Activated naive CD8-positive, alpha-beta T cell (primary cell): Measurements from ENCODE around the gene CES2.

Source experiments
- H3K27ac Mint-ChIP-seq: one replicate; pipeline ENCODE4 v1.8.0; 2021; ENCODE audit warnings: mixed read lengths
- H3K27me3 Mint-ChIP-seq: one replicate; pipeline ENCODE4 v1.8.0; 2021; ENCODE audit warnings: mixed read lengths
- H3K36me3 Mint-ChIP-seq: one replicate; pipeline ENCODE4 v1.8.0; 2021; ENCODE audit warnings: mixed read lengths
- H3K4me1 Mint-ChIP-seq: one replicate; pipeline ENCODE4 v1.8.0; 2021; ENCODE audit warnings: low read depth, mixed read lengths
- H3K4me3 Mint-ChIP-seq: one replicate; pipeline ENCODE4 v1.8.0; 2021; ENCODE audit warnings: mild to moderate bottlenecking, mixed read lengths
- H3K9me3 Mint-ChIP-seq: one replicate; pipeline ENCODE4 v1.8.0; 2021; ENCODE audit warnings: low read depth, mixed read lengths

Gene CES2

GRCh38 chr16:66908762-66909559, 26.4 kb upstream of the CES2 start:
- no peak overlapping the region for H3K4me3 Mint-ChIP-seq
- no peaks in the 10 kb centered on the region for H3K27me3 Mint-ChIP-seq
- H3K36me3 Mint-ChIP-seq: no peaks in the 10 kb centered on the region
- H3K27ac Mint-ChIP-seq: no peak overlapping the region
- peaks cover 8% of the 10 kb centered on the region for H3K4me1 Mint-ChIP-seq
- H3K9me3 Mint-ChIP-seq: no peaks in the 10 kb centered on the region

DNA sequence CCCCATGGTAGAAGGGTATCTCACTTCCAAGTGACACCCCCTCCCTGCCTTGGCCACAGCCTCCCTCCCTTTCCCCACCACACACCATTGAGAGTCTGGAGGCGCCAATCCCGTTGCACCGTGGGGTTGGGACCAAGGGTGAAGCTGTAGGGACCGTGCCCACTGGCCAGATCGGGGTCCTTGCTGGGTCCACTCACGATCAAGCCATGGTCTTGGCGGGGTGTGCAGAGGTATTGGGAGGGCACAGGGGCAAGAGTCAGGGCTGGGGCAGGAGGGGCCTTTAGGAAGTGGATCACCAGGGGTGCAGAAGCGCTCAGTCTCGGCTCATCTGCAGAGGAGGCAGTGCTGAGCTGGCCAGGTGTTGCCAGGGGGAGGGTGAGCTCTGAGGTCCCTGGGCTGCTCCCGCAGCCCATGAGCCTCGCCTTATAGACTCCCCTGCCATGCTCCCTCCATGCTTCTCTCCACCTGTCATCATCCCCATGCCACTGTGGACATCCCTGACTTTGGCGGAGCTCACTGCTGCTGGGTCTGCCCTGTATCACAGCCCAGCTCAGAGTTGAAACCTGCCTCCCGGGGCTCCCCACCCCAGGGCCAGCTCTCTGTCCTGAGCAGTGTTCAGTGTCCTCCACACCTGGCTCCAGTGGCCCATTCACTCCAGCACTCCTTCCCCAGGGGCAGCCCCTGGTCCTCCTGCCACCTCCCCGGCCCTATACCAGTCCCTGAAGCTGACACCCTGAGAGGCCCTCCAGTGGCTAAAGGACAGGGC, 25.0 kb upstream of the CES2 start:
- Mint-ChIP-seq H3K9me3 (no peaks in the 10 kb centered on the region), H3K27ac (no peak overlapping the region), H3K36me3 (no peaks in the 10 kb centered on the region), H3K27me3 (no peaks in the 10 kb centered on the region), H3K4me1 (peaks cover 8% of the 10 kb centered on the region), H3K4me3 (no peak overlapping the region)

GRCh38 chr16:66911112-66911511, 24.2 kb upstream of the CES2 start:
- H3K27ac Mint-ChIP-seq: no peak overlapping the region
- no peaks in the 10 kb centered on the region for H3K9me3 Mint-ChIP-seq
- H3K27me3 Mint-ChIP-seq: no peaks in the 10 kb centered on the region
- H3K4me1 Mint-ChIP-seq: peaks cover 4% of the 10 kb centered on the region
- H3K4me3 Mint-ChIP-seq: no peak overlapping the region
- H3K36me3 Mint-ChIP-seq: no peaks in the 10 kb centered on the region

DNA sequence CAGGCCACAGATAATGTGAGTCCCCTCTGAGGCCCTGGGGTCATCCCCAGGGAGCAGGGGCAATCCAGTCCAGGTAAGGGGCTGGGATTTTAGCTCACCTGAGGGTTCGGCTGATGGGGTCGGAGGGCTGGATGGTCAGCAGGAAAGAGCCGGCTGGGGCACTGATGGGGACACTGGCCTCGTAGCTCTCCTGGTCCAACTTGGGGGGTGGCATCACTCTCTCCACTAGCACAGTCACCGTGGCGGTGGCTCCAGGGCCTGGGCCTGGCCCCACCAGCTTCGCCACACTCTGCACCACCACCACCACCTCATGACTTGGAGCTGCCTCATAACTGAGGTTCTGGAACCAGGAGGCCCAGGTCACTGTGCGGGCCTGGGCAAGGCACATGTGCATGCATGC, 23.5 kb upstream of the CES2 start:
- Mint-ChIP-seq H3K4me3 (no peak overlapping the region), H3K27ac (no peak overlapping the region), H3K36me3 (no peaks in the 10 kb centered on the region), H3K4me1 (no peaks in the 10 kb centered on the region), H3K9me3 (no peaks in the 10 kb centered on the region), H3K27me3 (no peaks in the 10 kb centered on the region)

DNA sequence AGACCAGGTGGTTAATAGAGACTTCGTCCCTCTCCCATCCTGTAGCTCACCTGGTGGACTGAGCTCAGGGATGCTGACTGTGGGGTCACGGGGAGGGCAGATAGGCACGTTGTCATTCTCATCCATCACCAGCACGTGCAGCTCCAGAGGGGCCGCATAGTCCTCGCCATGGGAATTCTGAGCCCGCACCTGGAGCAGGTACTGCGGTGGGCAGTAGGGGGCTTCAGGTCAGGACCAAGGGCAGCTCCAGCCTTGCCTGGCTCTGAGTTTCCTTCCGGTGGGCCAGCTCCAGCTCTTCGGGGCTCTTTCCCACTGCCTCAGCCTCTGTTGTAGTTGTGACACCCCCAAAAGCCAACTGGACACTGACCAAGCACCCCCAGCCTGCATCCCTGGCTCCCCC, 22.2 kb upstream of the CES2 start:
- H3K9me3 Mint-ChIP-seq: no peaks in the 10 kb centered on the region
- no peaks in the 10 kb centered on the region for H3K36me3 Mint-ChIP-seq
- no peaks in the 10 kb centered on the region for H3K27me3 Mint-ChIP-seq
- no peaks in the 10 kb centered on the region for H3K4me1 Mint-ChIP-seq
- no peak overlapping the region for H3K27ac Mint-ChIP-seq
- H3K4me3 Mint-ChIP-seq: no peak overlapping the region

DNA sequence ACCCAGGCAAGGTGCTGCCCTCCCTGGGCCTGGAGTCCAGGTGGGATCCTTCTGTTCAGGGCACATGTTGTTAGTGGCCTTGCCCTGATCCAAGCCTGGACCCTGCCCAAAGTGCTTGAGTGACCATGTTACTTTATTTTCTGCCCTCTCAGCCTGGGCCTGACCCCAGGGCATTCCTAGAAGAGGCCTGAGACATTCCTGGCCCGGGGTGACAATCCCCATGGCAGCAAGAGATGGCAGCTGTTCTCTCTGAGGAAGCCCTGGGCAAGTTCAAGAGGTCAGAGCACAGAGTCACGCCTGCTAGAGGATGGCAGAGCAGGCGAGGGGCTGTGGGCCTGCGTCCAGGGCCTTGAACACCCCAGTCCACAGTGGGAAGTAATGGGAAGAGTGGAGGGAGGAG, 21.6 kb upstream of the CES2 start:
- Mint-ChIP-seq H3K36me3 (no peaks in the 10 kb centered on the region), H3K27me3 (no peaks in the 10 kb centered on the region), H3K4me3 (no peak overlapping the region), H3K4me1 (no peaks in the 10 kb centered on the region), H3K27ac (no peak overlapping the region), H3K9me3 (no peaks in the 10 kb centered on the region)

DNA sequence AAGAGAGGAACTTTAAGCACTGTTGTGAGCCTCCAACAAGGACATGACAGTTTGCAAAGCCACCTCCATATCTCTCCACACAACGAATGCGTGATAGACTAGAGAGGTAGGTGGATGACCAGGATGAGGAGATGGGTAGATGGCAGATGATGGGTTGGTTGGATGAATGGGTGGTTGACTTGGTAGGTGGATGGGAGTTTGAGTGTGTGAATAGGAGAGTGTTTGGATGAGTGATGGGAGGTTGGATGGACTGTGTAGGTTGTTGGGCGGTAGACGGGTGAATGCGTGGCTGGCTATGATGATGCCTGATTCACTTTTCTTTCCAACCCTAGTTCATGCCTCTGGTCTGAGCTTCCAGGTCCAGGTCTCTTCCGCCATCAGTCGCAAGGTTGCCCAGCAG, 20.8 kb upstream of the CES2 start:
- peaks cover 3% of the 10 kb centered on the region for H3K27me3 Mint-ChIP-seq
- H3K4me3 Mint-ChIP-seq: no peak overlapping the region
- H3K27ac Mint-ChIP-seq: no peak overlapping the region
- H3K9me3 Mint-ChIP-seq: no peaks in the 10 kb centered on the region
- H3K36me3 Mint-ChIP-seq: no peaks in the 10 kb centered on the region
- H3K4me1 Mint-ChIP-seq: no peaks in the 10 kb centered on the region

DNA sequence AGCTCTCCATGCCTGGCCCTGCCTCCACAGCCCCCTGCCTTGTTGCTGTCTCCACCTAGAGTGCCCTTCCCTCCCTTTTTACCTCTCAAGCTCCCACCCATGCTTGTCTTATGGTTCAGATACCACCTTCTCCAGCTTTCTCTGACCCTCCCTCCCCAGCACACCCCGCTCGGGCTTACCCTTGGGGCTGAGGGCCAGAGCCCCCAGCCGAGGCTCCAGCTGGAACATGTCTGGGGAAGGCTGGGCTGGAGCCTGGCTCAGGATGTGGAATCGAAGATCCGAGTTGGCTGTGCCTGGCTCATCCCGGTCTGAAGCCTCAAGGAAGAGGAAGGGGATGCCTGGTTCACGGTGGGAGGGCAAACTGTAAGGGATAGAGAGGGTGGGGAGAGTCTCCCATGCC, 20.3 kb upstream of the CES2 start:
- no peak overlapping the region for H3K27ac Mint-ChIP-seq
- H3K27me3 Mint-ChIP-seq: peaks cover 3% of the 10 kb centered on the region
- no peaks in the 10 kb centered on the region for H3K36me3 Mint-ChIP-seq
- no peaks in the 10 kb centered on the region for H3K9me3 Mint-ChIP-seq
- H3K4me3 Mint-ChIP-seq: no peak overlapping the region
- H3K4me1 Mint-ChIP-seq: no peaks in the 10 kb centered on the region

GRCh38 chr16:66916518-66916917, 18.8 kb upstream of the CES2 start:
- H3K4me3 Mint-ChIP-seq: no peak overlapping the region
- no peaks in the 10 kb centered on the region for H3K9me3 Mint-ChIP-seq
- H3K36me3 Mint-ChIP-seq: no peaks in the 10 kb centered on the region
- H3K4me1 Mint-ChIP-seq: no peaks in the 10 kb centered on the region
- peaks cover 5% of the 10 kb centered on the region for H3K27me3 Mint-ChIP-seq
- H3K27ac Mint-ChIP-seq: no peak overlapping the region

DNA sequence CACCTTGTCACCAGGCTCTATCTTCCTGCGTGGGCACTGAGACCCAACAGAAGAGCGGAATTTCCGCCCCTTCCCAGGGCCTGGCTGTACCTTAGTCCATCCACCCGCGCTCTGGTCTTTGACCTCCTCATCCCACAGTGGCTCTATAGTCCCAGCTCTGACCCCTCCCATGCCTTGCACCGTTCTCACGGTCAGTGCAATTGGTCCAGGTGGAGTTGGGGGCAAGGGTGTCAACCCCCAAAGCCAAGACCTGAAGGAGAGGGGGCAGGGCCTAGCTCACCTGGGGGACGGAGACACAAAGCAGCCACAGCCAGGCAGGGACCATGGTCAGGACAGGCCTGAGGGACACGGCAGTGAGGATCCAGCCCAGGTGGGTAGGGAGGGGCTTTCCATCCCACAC, 17.6 kb upstream of the CES2 start:
- Mint-ChIP-seq H3K27ac (no peak overlapping the region), H3K4me3 (no peak overlapping the region), H3K9me3 (no peaks in the 10 kb centered on the region), H3K36me3 (no peaks in the 10 kb centered on the region), H3K27me3 (peaks cover 5% of the 10 kb centered on the region), H3K4me1 (no peaks in the 10 kb centered on the region)

DNA sequence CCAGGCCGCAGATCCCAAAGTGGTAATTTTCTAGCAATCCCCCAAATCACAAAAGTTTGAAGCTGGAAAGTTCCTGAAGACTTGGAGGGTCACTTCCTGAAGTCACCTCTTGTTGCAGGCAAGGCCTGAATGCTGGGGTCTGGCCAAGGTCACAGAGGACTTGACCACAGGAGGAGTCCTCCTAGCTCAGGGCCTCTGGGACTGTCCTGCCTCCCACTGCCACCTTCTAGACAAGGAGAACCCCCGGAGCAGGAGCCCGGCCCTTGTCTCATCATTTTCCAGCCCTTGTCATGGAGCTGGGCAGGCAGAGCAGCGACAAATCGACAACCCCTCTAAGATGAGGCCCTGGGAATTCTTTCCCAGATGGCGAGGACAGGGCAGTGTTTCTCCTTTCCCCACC, 17.0 kb upstream of the CES2 start:
- H3K9me3 Mint-ChIP-seq: no peaks in the 10 kb centered on the region
- H3K36me3 Mint-ChIP-seq: no peaks in the 10 kb centered on the region
- H3K27me3 Mint-ChIP-seq: peaks cover 7% of the 10 kb centered on the region
- H3K4me3 Mint-ChIP-seq: no peak overlapping the region
- no peaks in the 10 kb centered on the region for H3K4me1 Mint-ChIP-seq
- H3K27ac Mint-ChIP-seq: no peak overlapping the region

GRCh38 chr16:66918803-66919568, 16.3 kb upstream of the CES2 start, which contains the start of gene CDH16:
CDH16 (minus strand) TSS chr16:66918885; CDS start chr16:66918065, 820 bp downstream.
- no peaks in the 10 kb centered on the region for H3K9me3 Mint-ChIP-seq
- H3K4me1 Mint-ChIP-seq: no peaks in the 10 kb centered on the region
- peaks cover 12% of the 10 kb centered on the region for H3K27me3 Mint-ChIP-seq
- H3K4me3 Mint-ChIP-seq: no peak within 1 kb of the TSS
- no peaks in the 10 kb centered on the region for H3K36me3 Mint-ChIP-seq
- no peak within 1 kb of the TSS for H3K27ac Mint-ChIP-seq

DNA sequence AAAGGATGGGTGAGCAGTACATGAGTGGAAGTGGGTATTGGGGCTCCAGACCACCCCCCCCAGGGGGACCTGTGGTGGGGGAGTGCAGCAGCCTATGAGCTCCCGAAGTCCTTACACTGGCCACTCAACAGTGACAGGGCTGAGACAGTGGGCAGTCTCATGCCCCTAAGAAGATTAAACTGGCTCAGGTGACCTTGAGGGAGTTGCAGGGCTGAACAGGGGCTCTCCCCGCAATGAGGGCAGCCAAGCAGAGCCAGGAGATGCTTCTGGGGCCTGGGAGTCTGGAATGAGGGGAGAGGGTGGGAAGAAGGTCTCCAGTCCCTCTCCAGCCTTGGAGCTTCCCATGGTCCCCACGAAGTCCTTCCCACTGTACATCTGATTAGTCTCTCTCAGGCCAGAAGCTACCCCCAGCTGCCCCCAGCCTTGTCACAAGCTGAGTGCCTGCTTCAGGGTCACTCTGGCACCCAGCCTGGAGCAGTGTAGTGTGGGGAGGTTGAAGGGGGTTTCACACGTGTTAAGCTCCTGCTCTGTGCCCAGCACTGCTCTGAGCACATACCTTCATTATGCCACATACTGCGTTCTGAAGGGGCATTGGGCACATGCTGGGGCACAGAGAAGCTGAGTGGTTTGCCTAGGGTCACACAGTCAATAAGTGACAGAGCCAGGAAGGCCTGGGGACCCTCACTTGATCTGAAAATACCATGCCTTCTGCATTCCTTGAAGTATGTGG, 15.6 kb upstream of the CES2 start:
- peaks cover 12% of the 10 kb centered on the region for H3K27me3 Mint-ChIP-seq
- no peak overlapping the region for H3K4me3 Mint-ChIP-seq
- no peaks in the 10 kb centered on the region for H3K4me1 Mint-ChIP-seq

GRCh38 chr16:66920299-66920590, 15.1 kb upstream of the CES2 start:
- no peak overlapping the region for H3K4me3 Mint-ChIP-seq

More for the DNA sequence above, 15.6 kb upstream of the CES2 start:
- H3K36me3 Mint-ChIP-seq: no peaks in the 10 kb centered on the region
- H3K9me3 Mint-ChIP-seq: no peaks in the 10 kb centered on the region
- H3K27ac Mint-ChIP-seq: no peak overlapping the region

More at GRCh38 chr16:66920299-66920590, 15.1 kb upstream of the CES2 start:
- Mint-ChIP-seq H3K4me1 (peaks cover under 1% of the 10 kb centered on the region), H3K27ac (no peak overlapping the region), H3K36me3 (no peaks in the 10 kb centered on the region), H3K27me3 (peaks cover 12% of the 10 kb centered on the region), H3K9me3 (no peaks in the 10 kb centered on the region)
